Activated T-helper 1 cell treated with anti-CD3 and anti-CD28 coated beads, Interleukin-12 subunit alpha, Interleukin-12 subunit beta, Interleukin-2, Interleukin-4 antibody, amounts not matched to agents 30 ng/mL and 10 ng/mL and 1 ng/mL, durations not matched to agents 14 hours and 24 hours and 36 hours (primary cell): ENCODE measurements around the gene ASTN2. TPM values are rescaled to one million over a fixed set of nuclear protein-coding genes. Genes with fewer than 3 reads are reported as not detected.
"Not testable (repeated sequence)": the region's sequence is repeated elsewhere in the genome, so short reads cannot be mapped to it uniquely, and the experiment has no call there.

Experiments used
- DNase-seq: peaks from one replicate; pipeline ENCODE4 v3.0.0; 2021; ENCODE audit warnings: low spot score
- H3K27ac Mint-ChIP-seq: one replicate; pipeline ENCODE4 v1.8.0; 2021; ENCODE audit warnings: mild to moderate bottlenecking, mixed read lengths
- H3K27me3 Mint-ChIP-seq: one replicate; pipeline ENCODE4 v1.8.0; 2022; ENCODE audit warnings: mild to moderate bottlenecking, moderate library complexity, mixed read lengths; ENCODE audit not compliant: insufficient read depth
- H3K36me3 Mint-ChIP-seq: one replicate; pipeline ENCODE4 v1.8.0; 2021; ENCODE audit warnings: low read depth, mixed read lengths
- H3K4me1 Mint-ChIP-seq: one replicate; pipeline ENCODE4 v1.8.0; 2021; ENCODE audit warnings: low read depth, mixed read lengths
- H3K4me3 Mint-ChIP-seq: one replicate; pipeline ENCODE4 v1.8.0; 2021; ENCODE audit warnings: mild to moderate bottlenecking, moderate library complexity, mixed read lengths
- H3K9me3 Mint-ChIP-seq: one replicate; pipeline ENCODE4 v1.8.0; 2021; ENCODE audit warnings: mixed read lengths
- intact Hi-C: fragments of 100-400 bp; cut with micrococcal nuclease; formaldehyde crosslinking; loops from one replicate; pipeline ENCODE4 v1.15.1; 2024
- total RNA-seq: library from RNA; stranded (reverse); gene quantifications from 2 replicates; pipeline ENCODE4 v1.2.3, GENCODE V29; 2022

ASTN2 gene
- total RNA-seq, 1 donor from 2014 or later, result 3.3 TPM

DNA sequence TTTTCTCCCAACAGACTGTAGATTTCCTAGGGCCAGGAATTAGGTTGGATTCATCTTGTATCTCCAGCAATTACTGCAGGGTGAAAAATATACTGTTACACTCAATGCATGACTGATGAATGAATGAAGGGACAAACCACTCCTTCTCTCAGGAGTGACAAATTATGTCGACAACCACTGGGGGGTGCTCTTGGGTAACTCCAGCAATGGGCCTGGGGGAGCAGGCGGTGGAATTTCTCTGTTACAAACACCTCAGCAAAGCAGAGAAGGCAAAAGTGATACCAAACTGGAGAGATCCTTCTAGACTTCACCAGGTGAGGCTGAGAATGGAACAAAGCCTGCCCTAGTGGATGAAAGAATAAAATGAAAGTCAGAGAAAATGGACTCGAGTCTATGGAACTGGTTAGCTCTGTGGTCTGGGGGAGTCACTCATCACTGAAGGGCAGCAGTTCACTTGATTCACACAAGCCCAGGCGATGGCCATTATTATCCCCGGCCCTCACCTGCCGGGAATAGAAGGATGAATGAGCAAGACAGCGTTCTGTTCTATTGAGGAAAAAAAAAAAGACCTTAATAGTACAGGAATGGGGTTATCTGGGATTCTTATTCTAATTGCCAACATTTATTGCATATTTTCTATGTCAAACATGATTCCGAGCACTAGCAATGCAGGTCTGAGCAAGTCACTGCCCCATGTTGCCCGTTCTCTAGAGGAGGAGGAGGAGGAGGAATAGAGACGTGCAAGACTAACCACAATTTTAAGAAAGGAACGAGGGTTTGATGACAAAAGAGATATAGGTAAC is 341.1 kb downstream of the ASTN2 start:
- no peak overlapping the region for H3K4me3 Mint-ChIP-seq
- H3K9me3 Mint-ChIP-seq, result peaks cover 3% of the 10 kb centered on the region
- DNase-seq, result no peak
- no peaks in the 10 kb centered on the region for H3K27me3 Mint-ChIP-seq
- no peaks in the 10 kb centered on the region for H3K4me1 Mint-ChIP-seq
- no peaks in the 10 kb centered on the region for H3K36me3 Mint-ChIP-seq
- intact Hi-C loops, result no loop called here
- H3K27ac Mint-ChIP-seq, result no peak overlapping the region

DNA sequence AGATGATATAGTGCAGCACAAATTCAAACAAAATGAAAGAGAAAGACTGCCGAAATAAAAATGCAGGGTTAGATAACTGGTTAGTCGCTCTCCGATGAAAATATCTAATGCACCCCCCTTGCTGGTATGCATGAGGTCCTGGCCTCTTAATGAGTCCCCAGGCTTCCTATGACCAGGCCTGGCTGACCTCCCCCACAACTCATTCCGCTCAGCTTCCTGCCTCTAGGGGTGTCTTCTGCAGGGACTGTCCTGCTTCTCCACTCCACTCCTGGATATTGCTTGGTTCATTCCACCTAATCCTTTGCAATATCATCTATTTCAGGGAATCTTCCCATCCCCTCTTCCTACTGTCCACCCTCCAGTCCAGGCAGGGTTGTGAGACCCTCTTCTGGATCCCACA is 341.8 kb downstream of the ASTN2 start:
- H3K27me3 Mint-ChIP-seq, result no peaks in the 10 kb centered on the region
- no peaks in the 10 kb centered on the region for H3K4me1 Mint-ChIP-seq
- no peak for DNase-seq

DNA sequence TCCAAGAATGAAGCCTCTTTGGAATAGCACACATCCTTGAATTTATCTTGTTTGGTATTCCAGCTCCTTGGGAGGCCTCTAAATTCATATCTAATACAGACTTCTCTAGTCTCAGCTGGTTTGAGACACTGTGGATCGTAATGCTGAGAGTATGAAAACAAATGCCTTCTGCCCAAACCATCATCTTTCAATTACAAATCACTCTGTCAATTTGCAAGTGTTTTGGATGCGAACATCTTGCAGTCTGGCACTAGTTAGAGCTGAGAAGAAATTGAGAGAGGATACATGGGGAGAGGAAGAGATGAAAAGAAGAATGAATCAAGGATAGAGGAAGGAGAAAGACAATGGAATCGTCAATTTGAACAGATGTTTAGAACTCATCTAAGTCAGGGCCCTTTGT is 342.6 kb downstream of the ASTN2 start:
- intact Hi-C loops, result no loop called here
- no peak for DNase-seq
- no peak overlapping the region for H3K27ac Mint-ChIP-seq
- no peaks in the 10 kb centered on the region for H3K4me1 Mint-ChIP-seq
- no peaks in the 10 kb centered on the region for H3K36me3 Mint-ChIP-seq
- H3K4me3 Mint-ChIP-seq, result no peak overlapping the region
- H3K9me3 Mint-ChIP-seq, result peaks cover 3% of the 10 kb centered on the region
- no peaks in the 10 kb centered on the region for H3K27me3 Mint-ChIP-seq

More for the DNA sequence above, 341.8 kb downstream of the ASTN2 start:
- Mint-ChIP-seq H3K27ac (no peak overlapping the region), H3K36me3 (no peaks in the 10 kb centered on the region), H3K9me3 (peaks cover 3% of the 10 kb centered on the region), H3K4me3 (no peak overlapping the region)
- intact Hi-C loops, result no loop called here

DNA sequence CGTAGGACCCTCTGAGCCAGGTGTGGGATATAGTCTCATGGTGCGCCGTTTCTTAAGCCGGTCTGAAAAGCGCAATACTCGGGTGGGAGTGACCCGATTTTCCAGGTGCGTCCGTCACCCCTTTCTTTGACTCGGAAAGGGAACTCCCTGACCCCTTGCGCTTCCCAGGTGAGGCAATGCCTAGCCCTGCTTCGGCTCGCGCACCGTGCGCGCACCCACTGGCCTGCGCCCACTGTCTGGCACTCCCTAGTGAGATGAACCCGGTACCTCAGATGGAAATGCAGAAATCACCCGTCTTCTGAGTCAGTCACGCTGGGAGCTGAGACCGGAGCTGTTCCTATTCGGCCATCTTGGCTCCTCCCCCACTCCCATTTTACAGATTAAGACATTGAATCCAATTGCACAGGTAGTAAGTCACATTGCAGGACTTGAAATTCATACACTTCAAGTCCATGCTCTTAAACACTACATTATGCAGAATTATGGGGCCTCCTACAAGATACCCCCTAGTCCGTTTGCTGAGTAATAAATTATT is 343.1 kb downstream of the ASTN2 start:
- H3K4me3 Mint-ChIP-seq, H3K27ac Mint-ChIP-seq, H3K36me3 Mint-ChIP-seq, H3K4me1 Mint-ChIP-seq, H3K9me3 Mint-ChIP-seq, intact Hi-C loops, H3K27me3 Mint-ChIP-seq, DNase-seq: not testable (repeated sequence)

DNA sequence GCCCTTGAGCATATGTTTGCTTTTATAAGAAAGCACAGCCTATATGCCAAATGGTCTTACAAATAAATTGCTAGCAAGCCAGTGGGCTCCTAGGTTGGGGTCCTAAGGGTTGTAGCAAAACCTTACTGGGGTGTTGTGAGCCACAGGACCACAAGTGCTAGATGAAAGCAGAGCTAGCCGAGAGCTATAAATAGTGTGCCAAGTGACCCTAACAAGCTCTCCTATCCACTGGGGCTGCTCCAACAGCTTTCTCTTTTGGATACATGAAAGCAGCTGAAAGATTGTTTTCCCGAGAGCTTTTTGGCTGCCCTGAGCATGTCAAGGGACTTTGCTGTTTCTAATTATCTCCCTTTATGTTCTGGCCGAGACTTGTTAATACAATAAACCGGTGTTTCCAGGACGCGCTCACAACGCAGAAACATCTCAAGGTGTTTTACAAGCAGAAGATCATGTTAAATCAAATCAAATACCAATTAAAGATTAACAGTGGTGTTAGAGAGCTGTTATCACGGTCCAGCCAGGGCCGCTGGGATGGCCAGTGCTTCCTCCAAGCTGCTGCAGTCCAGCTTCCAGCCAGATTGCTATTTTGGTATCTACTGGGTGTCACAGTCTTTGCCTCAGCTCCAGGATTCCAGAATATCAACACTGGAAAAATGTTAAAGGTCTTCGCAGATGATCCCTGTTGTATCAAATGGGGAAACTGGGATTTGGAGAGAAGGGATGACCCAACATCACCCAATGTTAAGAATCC is 351.0 kb downstream of the ASTN2 start:
- Mint-ChIP-seq H3K36me3 (no peaks in the 10 kb centered on the region), H3K27me3 (no peaks in the 10 kb centered on the region), H3K4me3 (no peak overlapping the region), H3K9me3 (peaks cover 3% of the 10 kb centered on the region), H3K27ac (no peak overlapping the region), H3K4me1 (no peaks in the 10 kb centered on the region)
- intact Hi-C loops, result no loop called here
- DNase-seq, result no peak

DNA sequence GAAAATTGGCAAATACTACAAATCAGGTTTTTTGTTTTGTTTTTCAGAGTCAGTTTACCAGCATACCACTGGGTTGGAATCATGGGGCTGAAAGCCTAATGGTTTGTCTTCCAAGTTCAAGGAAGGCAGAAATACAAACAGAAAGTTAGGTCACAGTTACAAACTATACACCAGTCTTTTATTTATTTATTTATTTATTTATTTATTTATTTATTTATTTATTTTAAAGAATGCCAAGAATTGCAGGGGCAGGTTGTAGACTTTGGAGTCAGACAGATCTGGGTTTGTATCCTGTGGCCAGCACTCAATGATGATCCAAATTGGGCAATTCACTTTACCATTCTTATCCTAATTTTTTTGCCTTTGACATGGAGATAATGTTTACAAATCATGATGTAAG is 353.9 kb downstream of the ASTN2 start:
- Mint-ChIP-seq H3K27ac (no peak overlapping the region), H3K36me3 (no peaks in the 10 kb centered on the region), H3K4me1 (no peaks in the 10 kb centered on the region), H3K4me3 (no peak overlapping the region), H3K9me3 (peaks cover 3% of the 10 kb centered on the region), H3K27me3 (no peaks in the 10 kb centered on the region)
- intact Hi-C loops, result no loop called here
- no peak for DNase-seq

DNA sequence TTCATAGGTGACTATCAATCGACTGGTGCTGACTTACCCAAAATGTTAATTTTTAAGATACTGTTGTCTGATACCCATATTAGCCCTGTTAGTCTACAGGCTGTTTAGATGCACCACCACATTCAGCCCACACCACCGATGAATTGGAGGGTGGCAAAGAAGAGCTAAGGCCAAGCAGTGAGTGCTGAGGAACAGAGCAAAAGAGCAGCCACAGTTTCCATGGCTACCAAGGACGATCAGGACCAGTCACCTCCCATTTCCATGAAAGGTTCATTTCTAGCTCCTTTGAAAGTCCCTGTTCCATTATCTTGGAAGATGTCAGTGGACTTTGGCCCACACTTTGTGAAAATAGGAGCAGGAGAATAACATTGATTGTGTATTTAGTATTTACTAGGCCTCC is 364.9 kb downstream of the ASTN2 start:
- no peak for DNase-seq
- H3K27ac Mint-ChIP-seq, result no peak overlapping the region
- intact Hi-C loops, result no loop called here
- H3K9me3 Mint-ChIP-seq, result no peaks in the 10 kb centered on the region
- no peaks in the 10 kb centered on the region for H3K27me3 Mint-ChIP-seq
- no peaks in the 10 kb centered on the region for H3K4me1 Mint-ChIP-seq
- no peak overlapping the region for H3K4me3 Mint-ChIP-seq
- no peaks in the 10 kb centered on the region for H3K36me3 Mint-ChIP-seq

DNA sequence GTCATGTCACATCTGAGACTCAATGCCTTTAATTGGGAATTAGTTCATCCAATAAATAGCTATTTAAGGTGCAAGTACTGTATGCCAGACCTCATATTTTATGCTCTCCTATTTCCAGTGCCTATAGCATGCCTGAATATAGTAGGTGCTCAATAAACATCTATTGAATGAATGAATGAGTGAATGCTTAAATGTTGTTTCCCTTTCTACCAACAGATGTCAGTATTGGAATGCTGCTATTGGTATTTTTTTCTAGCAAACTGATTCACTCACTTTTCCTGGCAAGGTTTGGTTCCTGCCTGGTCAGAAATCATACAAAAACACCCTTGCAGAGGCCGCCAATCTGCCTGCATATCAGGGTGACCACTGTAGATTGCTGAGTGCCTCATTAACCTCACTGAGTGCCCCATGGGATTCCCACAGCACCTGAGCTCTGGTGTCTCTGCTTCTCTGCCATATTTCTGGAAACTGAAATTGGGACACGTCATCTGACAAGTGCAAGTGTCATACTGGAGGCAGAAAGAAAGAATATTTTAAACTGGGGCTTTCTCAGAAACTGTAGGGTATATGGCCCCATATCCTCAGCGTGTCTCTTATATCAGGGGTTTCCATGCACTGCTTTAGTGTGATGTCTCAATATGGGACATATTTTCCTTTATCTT is 368.1 kb downstream of the ASTN2 start:
- no peaks in the 10 kb centered on the region for H3K4me1 Mint-ChIP-seq
- intact Hi-C loops, result no loop called here
- no peak for DNase-seq
- H3K27me3 Mint-ChIP-seq, result no peaks in the 10 kb centered on the region
- H3K36me3 Mint-ChIP-seq, result no peaks in the 10 kb centered on the region
- no peak overlapping the region for H3K27ac Mint-ChIP-seq
- H3K9me3 Mint-ChIP-seq, result no peaks in the 10 kb centered on the region
- no peak overlapping the region for H3K4me3 Mint-ChIP-seq

DNA sequence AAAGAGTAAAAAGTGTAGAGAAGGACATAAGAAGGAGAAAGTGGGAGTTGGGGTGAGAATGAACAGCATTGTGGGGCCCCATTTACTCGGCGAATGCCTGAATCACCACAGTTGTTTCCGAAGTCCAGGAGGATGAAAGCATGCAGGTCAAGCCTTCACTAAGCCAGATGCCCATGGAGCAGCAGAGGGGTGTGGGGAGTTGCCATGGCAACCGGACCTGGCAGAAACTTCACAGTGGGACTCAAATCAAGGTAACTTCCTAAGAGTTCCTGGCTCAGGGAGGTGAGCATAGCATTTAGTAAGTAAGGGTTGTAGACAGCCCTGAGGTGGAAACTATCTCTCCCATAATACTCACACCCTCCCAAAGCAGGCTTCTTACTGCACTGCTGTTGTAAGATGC is 370.6 kb downstream of the ASTN2 start:
- H3K4me1 Mint-ChIP-seq, result no peaks in the 10 kb centered on the region

DNA sequence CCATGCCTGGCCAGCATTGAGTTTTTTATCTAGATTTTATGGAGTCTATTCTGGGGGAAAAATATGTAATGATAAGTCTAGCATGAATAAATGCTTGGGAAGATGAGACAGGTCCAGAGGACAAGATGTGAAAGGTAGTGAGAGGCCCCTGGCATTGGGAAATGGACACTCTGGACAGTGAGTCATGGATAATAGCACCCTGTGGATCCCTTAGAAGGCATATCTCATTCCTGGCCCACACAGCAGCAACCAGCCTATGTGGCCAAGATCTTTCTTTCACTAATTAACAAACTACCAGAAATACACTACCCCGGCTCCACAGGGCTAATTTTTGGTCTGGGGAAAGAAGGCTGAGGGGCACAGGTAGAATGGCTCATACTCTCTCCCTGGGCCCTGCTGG is 371.7 kb downstream of the ASTN2 start:
- Mint-ChIP-seq H3K9me3 (no peaks in the 10 kb centered on the region), H3K4me1 (no peaks in the 10 kb centered on the region), H3K27me3 (no peaks in the 10 kb centered on the region), H3K4me3 (no peak overlapping the region), H3K27ac (no peak overlapping the region), H3K36me3 (no peaks in the 10 kb centered on the region)
- intact Hi-C loops, result no loop called here
- DNase-seq, result no peak

More for the DNA sequence above, 370.6 kb downstream of the ASTN2 start:
- no peaks in the 10 kb centered on the region for H3K9me3 Mint-ChIP-seq
- no peaks in the 10 kb centered on the region for H3K36me3 Mint-ChIP-seq
- no peaks in the 10 kb centered on the region for H3K27me3 Mint-ChIP-seq
- H3K27ac Mint-ChIP-seq, result no peak overlapping the region
- H3K4me3 Mint-ChIP-seq, result no peak overlapping the region
- DNase-seq, result no peak
- intact Hi-C loops, result no loop called here

DNA sequence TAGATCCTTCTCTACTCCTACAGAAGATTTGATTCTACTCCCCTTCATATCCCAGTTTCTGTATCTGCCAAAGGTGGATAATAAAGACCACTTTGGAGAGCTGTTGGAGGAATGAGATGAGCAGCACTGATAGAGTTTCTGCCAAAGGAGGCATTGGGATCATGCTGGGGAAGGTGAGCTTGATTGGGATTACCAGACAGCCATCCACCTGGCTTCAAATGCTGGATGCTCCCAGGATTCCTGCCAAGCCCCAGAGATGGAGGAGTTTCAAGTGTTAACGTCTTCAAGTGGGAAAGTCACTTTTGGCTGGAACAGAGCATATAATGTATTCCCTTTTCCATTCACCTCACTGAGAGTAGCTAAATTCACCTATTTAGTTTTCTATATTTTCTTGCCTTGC is 379.3 kb downstream of the ASTN2 start:
- DNase-seq, result no peak
- H3K36me3 Mint-ChIP-seq, result no peaks in the 10 kb centered on the region
- H3K4me1 Mint-ChIP-seq, result no peaks in the 10 kb centered on the region
- H3K4me3 Mint-ChIP-seq, result no peak overlapping the region
- no peak overlapping the region for H3K27ac Mint-ChIP-seq
- no peaks in the 10 kb centered on the region for H3K27me3 Mint-ChIP-seq
- intact Hi-C loops, result no loop called here
- H3K9me3 Mint-ChIP-seq, result no peaks in the 10 kb centered on the region

DNA sequence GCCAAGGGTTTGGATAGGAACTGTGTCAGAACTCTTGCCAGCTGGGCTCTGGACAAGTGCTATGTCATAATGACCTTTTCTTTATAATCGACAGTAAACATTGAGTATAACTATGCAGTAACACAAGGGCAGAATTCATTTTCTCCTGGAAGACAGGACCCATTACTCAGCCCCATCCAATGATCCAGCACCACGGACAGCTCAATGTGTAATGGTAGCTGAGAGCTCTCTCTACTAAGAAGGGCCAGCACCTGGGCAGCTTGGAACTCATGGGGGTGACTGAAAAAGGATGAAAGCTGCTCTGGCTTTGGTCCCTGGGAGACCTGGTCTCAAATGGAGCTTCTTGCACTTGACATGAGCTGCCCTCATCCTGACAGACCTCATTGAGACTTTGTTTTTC is 380.0 kb downstream of the ASTN2 start:
- Mint-ChIP-seq H3K4me3 (no peak overlapping the region), H3K36me3 (no peaks in the 10 kb centered on the region), H3K27ac (no peak overlapping the region), H3K27me3 (no peaks in the 10 kb centered on the region), H3K9me3 (no peaks in the 10 kb centered on the region), H3K4me1 (no peaks in the 10 kb centered on the region)
- no peak for DNase-seq
- intact Hi-C loops, result no loop called here

DNA sequence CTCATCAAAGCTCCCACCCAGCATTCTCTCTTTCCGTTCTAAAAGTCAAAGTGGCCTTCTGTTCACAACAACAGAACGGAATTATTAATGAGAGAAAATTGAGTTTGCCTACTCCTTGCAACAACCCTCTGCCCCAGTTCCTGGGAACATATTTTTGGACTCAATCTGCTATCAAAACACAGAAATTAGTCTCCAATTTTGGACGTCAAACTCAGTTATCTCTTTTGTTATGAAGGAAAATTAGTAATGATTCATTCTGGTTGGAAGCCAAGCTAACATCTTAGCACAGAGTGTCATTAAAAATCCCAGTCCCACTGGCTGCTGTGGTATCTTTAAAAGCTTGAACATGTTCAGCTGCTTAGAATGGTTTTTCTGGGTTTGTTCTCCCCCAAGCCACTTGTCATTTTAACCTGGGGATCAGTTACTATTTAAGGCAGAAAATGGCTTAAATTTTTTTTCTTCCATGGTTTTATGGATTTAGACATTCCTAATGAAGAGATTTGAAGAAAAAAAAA is 384.5 kb downstream of the ASTN2 start:
- no peak for DNase-seq
- Mint-ChIP-seq H3K27me3 (no peaks in the 10 kb centered on the region), H3K4me3 (no peak overlapping the region), H3K9me3 (no peaks in the 10 kb centered on the region), H3K27ac (no peak overlapping the region), H3K36me3 (no peaks in the 10 kb centered on the region), H3K4me1 (no peaks in the 10 kb centered on the region)
- intact Hi-C loops, result no loop called here
